HepG2 (cell line): ENCODE measurements around the gene SLC25A47. TPM values are rescaled to one million over a fixed set of nuclear protein-coding genes. Genes with fewer than 3 reads are reported as not detected.

Experiments used
- BCL3 ChIP-seq: sonication (generic); formaldehyde crosslinking; IDR thresholded peaks from 2 replicates; pipeline ENCODE4 v1.5.1; 2020; ENCODE audit warnings: mild to moderate bottlenecking, missing genetic modification reagents, moderate library complexity
- ELF3 ChIP-seq: IDR thresholded peaks from 2 replicates; pipeline ENCODE4 v1.6.1; 2016; ENCODE audit warnings: missing genetic modification reagents, missing compliant biosample characterization
- NCOA1 ChIP-seq: sonication (generic); formaldehyde crosslinking; IDR thresholded peaks from 2 replicates; pipeline ENCODE4 v1.9.0; 2021; ENCODE audit warnings: missing genetic modification reagents
- NFKB2 ChIP-seq: sonication (generic); formaldehyde crosslinking; IDR thresholded peaks from 2 replicates; pipeline ENCODE4 v1.4.0; 2020; ENCODE audit warnings: missing genetic modification reagents, borderline replicate concordance
- NFYC ChIP-seq: IDR thresholded peaks from 2 replicates; pipeline ENCODE4 v1.6.1; 2016; ENCODE audit warnings: missing genetic modification reagents, missing compliant biosample characterization
- NR2C2 ChIP-seq: sonication (generic); formaldehyde crosslinking; IDR thresholded peaks from 2 replicates; pipeline ENCODE4 v1.4.0; 2020; ENCODE audit warnings: missing genetic modification reagents, mild to moderate bottlenecking, moderate library complexity, borderline replicate concordance
- PREB ChIP-seq: sonication (generic); formaldehyde crosslinking; IDR thresholded peaks from 2 replicates; pipeline ENCODE4 v1.4.0; 2020; ENCODE audit warnings: missing genetic modification reagents
- SRSF1 ChIP-seq: fragments of 200-400 bp; formaldehyde crosslinking; optimal IDR thresholded peaks from 2 replicates; pipeline ENCODE3; 2017; ENCODE audit warnings: mild to moderate bottlenecking, low read depth, low read length, moderate library complexity
- TEAD3 ChIP-seq: optimal IDR thresholded peaks from 2 replicates; pipeline ENCODE3; 2016; ENCODE audit warnings: borderline replicate concordance
- U2AF1 ChIP-seq: fragments of 200-400 bp; formaldehyde crosslinking; optimal IDR thresholded peaks from 2 replicates; pipeline ENCODE3; 2017; ENCODE audit warnings: mild to moderate bottlenecking, low read depth, low read length
- ZBTB3 ChIP-seq: sonication (generic); formaldehyde crosslinking; IDR thresholded peaks from 2 replicates; pipeline ENCODE4 v1.4.0; 2020; ENCODE audit warnings: low read depth, mild to moderate bottlenecking, moderate library complexity, missing genetic modification reagents, borderline replicate concordance
- ZFYVE20 ChIP-seq: sonication (generic); formaldehyde crosslinking; IDR thresholded peaks from 2 replicates; pipeline ENCODE4 v1.8.0; 2023; ENCODE audit warnings: low read depth, mild to moderate bottlenecking, moderate library complexity, missing genetic modification reagents, borderline replicate concordance
- ZKSCAN8 ChIP-seq: IDR thresholded peaks from 2 replicates; pipeline ENCODE4 v1.6.1; 2016; ENCODE audit warnings: borderline replicate concordance, missing genetic modification reagents, missing compliant biosample characterization
- ZNF10 ChIP-seq: sonication (generic); formaldehyde crosslinking; IDR thresholded peaks from 2 replicates; pipeline ENCODE4 v1.4.0; 2020; ENCODE audit warnings: mild to moderate bottlenecking, low read depth, missing genetic modification reagents, borderline replicate concordance
- ZNF234 ChIP-seq: sonication (generic); formaldehyde crosslinking; conservative IDR thresholded peaks from 2 replicates; pipeline ENCODE4 v1.5.1; 2020; ENCODE audit warnings: mild to moderate bottlenecking, missing genetic modification reagents
- ZNF264 ChIP-seq: sonication (generic); formaldehyde crosslinking; IDR thresholded peaks from 2 replicates; pipeline ENCODE4 v1.4.0; 2020; ENCODE audit warnings: missing genetic modification reagents
- ZNF547 ChIP-seq: sonication (generic); formaldehyde crosslinking; IDR thresholded peaks from 2 replicates; pipeline ENCODE4 v1.5.1; 2020; ENCODE audit warnings: mild to moderate bottlenecking, missing genetic modification reagents
- ZNF574 ChIP-seq: sonication (generic); formaldehyde crosslinking; IDR thresholded peaks from 2 replicates; pipeline ENCODE4 v1.4.0; 2020; ENCODE audit warnings: missing genetic modification reagents
- ZNF713 ChIP-seq: sonication (generic); formaldehyde crosslinking; IDR thresholded peaks from 2 replicates; pipeline ENCODE4 v1.4.0; 2020; ENCODE audit warnings: mild to moderate bottlenecking, missing genetic modification reagents
- ZSCAN20 ChIP-seq: sonication (generic); formaldehyde crosslinking; IDR thresholded peaks from 2 replicates; pipeline ENCODE4 v1.4.0; 2020; ENCODE audit warnings: missing genetic modification reagents, mild to moderate bottlenecking, borderline replicate concordance
- polyA plus RNA-seq, 8 experiments: library from polyadenylated mRNA; depleted of rRNA in 3 of 8; stranded (reverse) in 7 of 8; unstranded in 1 of 8; fragments of >200 nt; fragmentation: Illumina TruSeq in 4 of 8; extraction: Trizol in 4 of 8; gene quantifications; 2 replicates each; pipeline versions ENCODE4 v1.2.1 to v1.2.3, GENCODE V29; 2011 to 2016; ENCODE audit warnings: low read depth in 4 of 8, missing spikeins in 1 of 8, mixed read lengths in 1 of 8; ENCODE audit not compliant: insufficient read depth in 1 of 8
- total RNA-seq, 5 experiments: library from RNA; depleted of rRNA; stranded (reverse); fragments of >200 nt; fragmentation: Illumina TruSeq; extraction: Trizol; gene quantifications; 2 replicates each; pipeline ENCODE4 v1.2.3, GENCODE V29; 2016; ENCODE audit warnings: low read depth in 1 of 5
- TF ChIP-seq, protein P1 (sequence below): IDR thresholded peaks from 2 replicates; pipeline ENCODE4 v1.6.1; 2018; ENCODE audit warnings: missing genetic modification reagents, mild to moderate bottlenecking, missing compliant biosample characterization
- TF ChIP-seq, protein P2 (sequence below): sonication (generic); formaldehyde crosslinking; conservative IDR thresholded peaks from 2 replicates; pipeline ENCODE4 v1.4.0; 2020; ENCODE audit warnings: missing genetic modification reagents

Gene SLC25A47
- total and polyA plus RNA-seq, 2 of the 13 experiments (the other 11 are each of a cell fraction or from before 2014, with no cell fraction given), result 1.0 to 1.7 TPM

- TF ChIP-seq PREB (CRISPR knock-in tag), result no peak
- TF ChIP-seq, protein P1, sequence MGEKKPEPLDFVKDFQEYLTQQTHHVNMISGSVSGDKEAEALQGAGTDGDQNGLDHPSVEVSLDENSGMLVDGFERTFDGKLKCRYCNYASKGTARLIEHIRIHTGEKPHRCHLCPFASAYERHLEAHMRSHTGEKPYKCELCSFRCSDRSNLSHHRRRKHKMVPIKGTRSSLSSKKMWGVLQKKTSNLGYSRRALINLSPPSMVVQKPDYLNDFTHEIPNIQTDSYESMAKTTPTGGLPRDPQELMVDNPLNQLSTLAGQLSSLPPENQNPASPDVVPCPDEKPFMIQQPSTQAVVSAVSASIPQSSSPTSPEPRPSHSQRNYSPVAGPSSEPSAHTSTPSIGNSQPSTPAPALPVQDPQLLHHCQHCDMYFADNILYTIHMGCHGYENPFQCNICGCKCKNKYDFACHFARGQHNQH (CRISPR knock-in tag), result peak; percentile 90
- TF ChIP-seq ZNF713 (CRISPR knock-in tag), result 0 out of 2 replicates have a peak, but pooled peaks have one; percentile 33
- no peak for TF ChIP-seq NCOA1 (CRISPR knock-in tag)
- TF ChIP-seq ZNF264, result 0 out of 2 replicates have a peak, but pooled peaks have one; percentile 41
- TF ChIP-seq NFYC (CRISPR knock-in tag), result peak; percentile 100
- TF ChIP-seq, protein P2, sequence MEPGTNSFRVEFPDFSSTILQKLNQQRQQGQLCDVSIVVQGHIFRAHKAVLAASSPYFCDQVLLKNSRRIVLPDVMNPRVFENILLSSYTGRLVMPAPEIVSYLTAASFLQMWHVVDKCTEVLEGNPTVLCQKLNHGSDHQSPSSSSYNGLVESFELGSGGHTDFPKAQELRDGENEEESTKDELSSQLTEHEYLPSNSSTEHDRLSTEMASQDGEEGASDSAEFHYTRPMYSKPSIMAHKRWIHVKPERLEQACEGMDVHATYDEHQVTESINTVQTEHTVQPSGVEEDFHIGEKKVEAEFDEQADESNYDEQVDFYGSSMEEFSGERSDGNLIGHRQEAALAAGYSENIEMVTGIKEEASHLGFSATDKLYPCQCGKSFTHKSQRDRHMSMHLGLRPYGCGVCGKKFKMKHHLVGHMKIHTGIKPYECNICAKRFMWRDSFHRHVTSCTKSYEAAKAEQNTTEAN (CRISPR knock-in tag), result 0 out of 2 replicates have a peak, but pooled peaks have one; percentile 43
- TF ChIP-seq NR2C2 (CRISPR knock-in tag), result peak; percentile 96
- TF ChIP-seq ZBTB3 (CRISPR knock-in tag), result no peak
- no peak for TF ChIP-seq ZNF234
- TF ChIP-seq SRSF1, result no peak
- no peak for TF ChIP-seq ZSCAN20 (CRISPR knock-in tag)
- peak; percentile 92 for TF ChIP-seq ZNF574 (CRISPR knock-in tag)
- peak; percentile 79; the same call in 1 of the 2 replicates for TF ChIP-seq BCL3 (CRISPR knock-in tag)
- no peak for TF ChIP-seq NFKB2 (CRISPR knock-in tag)
- TF ChIP-seq ZNF10 (CRISPR knock-in tag), result no peak
- TF ChIP-seq ZNF547 (CRISPR knock-in tag), result peak; percentile 67; the same call in 1 of the 2 replicates
- TF ChIP-seq ELF3, result no peak; the same call in 1 of the 2 replicates
- TF ChIP-seq ZFYVE20 (CRISPR knock-in tag), result no peak
- no peak for TF ChIP-seq ZKSCAN8 (CRISPR knock-in tag)
- peak; percentile 47 for TF ChIP-seq U2AF1
- TF ChIP-seq TEAD3, result peak; percentile 68
Measured at GRCh38 chr14:100375963-100376735, 53.0 kb downstream of the SLC25A47 start, which contains the start of gene WDR25 (continued).
